ENCODE data around the gene MPIG6B.

DNA sequence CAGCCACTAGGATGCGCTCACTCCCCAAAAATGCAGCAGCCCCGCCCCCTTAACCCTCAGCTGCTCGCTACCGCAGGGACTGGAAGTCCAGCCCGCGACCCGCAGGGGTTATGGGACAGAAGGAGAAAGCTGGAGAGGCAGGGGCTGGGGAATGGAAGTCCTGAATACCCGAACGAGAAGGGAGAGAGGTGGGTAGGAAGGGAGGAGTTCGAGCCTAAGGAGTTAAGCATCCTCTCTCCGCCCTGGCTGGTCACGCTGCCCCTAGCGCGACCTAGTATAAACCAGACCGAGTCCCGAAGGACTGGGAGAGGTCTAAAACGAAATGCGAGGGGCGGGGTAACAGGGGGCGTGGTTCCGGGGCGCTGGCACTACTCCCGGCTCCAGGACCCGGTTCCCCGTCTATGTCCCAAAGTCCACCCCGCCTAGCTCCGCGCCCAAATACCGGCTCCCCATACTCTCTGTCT is 6.4 kb downstream of the MPIG6B start:
- TF ChIP-seq POLR2A (IDR thresholded peaks at IDR 0.05): peak; percentile 28
- TF ChIP-seq, protein P1, sequence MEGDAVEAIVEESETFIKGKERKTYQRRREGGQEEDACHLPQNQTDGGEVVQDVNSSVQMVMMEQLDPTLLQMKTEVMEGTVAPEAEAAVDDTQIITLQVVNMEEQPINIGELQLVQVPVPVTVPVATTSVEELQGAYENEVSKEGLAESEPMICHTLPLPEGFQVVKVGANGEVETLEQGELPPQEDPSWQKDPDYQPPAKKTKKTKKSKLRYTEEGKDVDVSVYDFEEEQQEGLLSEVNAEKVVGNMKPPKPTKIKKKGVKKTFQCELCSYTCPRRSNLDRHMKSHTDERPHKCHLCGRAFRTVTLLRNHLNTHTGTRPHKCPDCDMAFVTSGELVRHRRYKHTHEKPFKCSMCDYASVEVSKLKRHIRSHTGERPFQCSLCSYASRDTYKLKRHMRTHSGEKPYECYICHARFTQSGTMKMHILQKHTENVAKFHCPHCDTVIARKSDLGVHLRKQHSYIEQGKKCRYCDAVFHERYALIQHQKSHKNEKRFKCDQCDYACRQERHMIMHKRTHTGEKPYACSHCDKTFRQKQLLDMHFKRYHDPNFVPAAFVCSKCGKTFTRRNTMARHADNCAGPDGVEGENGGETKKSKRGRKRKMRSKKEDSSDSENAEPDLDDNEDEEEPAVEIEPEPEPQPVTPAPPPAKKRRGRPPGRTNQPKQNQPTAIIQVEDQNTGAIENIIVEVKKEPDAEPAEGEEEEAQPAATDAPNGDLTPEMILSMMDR (IDR thresholded peaks at IDR 0.05): peak; percentile 60 to 82 (median 65)

Measured in breast epithelium (tissue), 3 donors.